ENCODE results near the gene GRB10. TPM values are rescaled to one million over a fixed set of nuclear protein-coding genes. Genes with fewer than 3 reads are reported as not detected.

GRB10 gene
- total and polyA plus RNA-seq, 2 of the 8 experiments (the other 6 are each of a cell fraction or from before 2014, with no cell fraction given) = 35.7 to 97.0 TPM

- TF ChIP-seq RBBP5 (IDR thresholded peaks at IDR 0.05; ENCODE audit: borderline replicate concordance, low read depth, low read length) (no peak), MAX (IDR thresholded peaks at IDR 0.05) (no peak), POLR2AphosphoS5 (IDR thresholded peaks at IDR 0.05; ENCODE audit: low read depth, low read length) (no peak), SIN3A (conservative IDR thresholded peaks at IDR 0.05 in 1 of 2, IDR thresholded peaks at IDR 0.05 in 1 of 2; ENCODE audit: low read depth in 1 of 2, low read length in 2 of 2) (no peak), CHD7 (IDR thresholded peaks at IDR 0.05; ENCODE audit: insufficient replicate concordance, low read length) (no peak), YY1 (IDR thresholded peaks at IDR 0.05; ENCODE audit: low read depth, low read length) (no peak), TCF12 (IDR thresholded peaks at IDR 0.05; ENCODE audit: low read depth, low read length) (no peak), KDM1A (IDR thresholded peaks at IDR 0.05; ENCODE audit: borderline replicate concordance, low read length) (no peak), CHD2 (IDR thresholded peaks at IDR 0.05; ENCODE audit: low read length) (no peak)
These were observed 52.0 kb downstream of the GRB10 start (continued) for GRCh38 chr7:50730446-50731400.

Measured in H1 (cell line).